Stimulated activated CD4-positive, alpha-beta T cell treated with anti-CD3 and anti-CD28 coated beads, TNF-alpha, amount 100 ng/mL, for 4 hours (primary cell): ENCODE results near the gene MXD1.
"Not testable (repeated sequence)": the region's sequence is repeated elsewhere in the genome, so short reads cannot be mapped to it uniquely, and the experiment has no call there.

Experiments
- DNase-seq, 3 experiments: peaks; one replicate each; pipeline ENCODE4 v3.0.0-alpha.2; 2020; ENCODE audit warnings: low read depth in 3 of 3

The MXD1 gene

DNA sequence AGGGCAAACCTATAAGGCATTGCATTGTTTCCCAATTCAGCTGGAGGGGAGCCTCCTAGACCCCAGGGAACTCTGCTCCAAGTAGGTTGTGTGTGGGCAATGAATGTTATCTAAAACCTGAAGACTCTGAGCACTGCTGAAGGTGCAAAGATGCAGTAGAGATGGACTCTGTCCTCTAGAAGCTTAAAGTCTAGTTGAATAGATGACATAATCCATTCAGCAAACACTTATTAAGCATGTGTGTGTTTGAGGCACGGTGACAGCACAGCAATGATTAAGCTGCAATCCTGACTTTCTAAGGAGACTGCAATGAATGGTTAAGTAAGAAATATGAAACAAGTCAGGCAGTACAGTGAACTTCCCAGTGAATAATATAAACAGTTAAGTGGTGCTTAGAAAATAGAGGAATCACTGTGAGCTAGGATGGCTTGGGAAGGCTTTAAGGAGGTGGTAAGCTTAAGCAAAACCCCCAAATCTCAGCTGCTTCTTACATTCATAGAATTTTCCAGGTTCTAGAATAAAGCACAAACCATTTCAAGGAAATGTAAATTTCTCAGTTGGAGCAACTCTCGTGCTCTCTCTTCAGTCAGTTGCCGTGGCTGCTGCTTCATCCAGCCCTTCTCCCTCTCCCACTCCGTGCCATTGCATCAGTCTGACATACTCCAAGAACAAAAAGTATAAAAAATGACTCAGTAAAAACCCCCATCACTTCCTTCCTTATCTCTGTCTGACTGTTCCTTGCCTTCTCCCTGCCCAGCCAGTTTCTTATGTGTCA is 19.1 kb downstream of the MXD1 start:
- no peak for DNase-seq

DNA sequence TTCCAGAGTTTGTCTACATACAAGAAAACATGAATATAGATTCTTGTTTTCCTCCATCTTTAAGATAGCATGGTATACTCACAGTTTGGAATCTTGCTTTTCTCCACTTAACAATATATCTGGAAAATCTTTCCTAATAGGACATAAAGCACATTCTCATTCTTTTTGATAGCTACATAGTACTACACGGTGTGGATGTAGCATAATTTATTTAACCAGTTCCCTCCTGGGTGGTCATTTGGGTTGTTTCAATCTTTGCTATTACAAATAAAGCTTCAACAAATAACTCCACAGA is 19.7 kb downstream of the MXD1 start:
- DNase-seq, result no peak

- no peak for DNase-seq
Measured at GRCh38 chr2:69935011-69935410, 20.1 kb downstream of the MXD1 start.

DNA sequence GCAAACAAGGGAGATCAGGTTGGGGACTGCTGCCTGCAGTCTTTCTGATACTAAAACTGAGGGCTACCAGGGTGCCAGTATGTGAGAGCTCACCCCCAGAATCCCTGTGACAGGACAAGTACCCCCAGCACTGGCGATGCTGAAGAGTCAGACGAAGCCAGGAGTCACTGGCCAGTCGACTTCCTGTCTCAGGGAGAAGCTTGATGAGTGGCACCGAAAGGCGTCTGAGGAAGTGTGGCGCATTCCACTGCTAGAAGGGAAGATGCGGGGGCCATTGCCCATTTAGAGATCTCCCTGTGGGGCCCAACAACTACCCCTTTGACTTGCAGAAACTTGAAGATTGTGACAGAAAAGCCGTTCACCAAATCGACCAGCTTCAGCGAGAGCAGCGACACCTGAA is 22.0 kb downstream of the MXD1 start:
- DNase-seq, result no peak

- no peak for DNase-seq
Measured at GRCh38 chr2:69937968-69938367, 23.1 kb downstream of the MXD1 start.

- DNase-seq, result no peak
Measured at GRCh38 chr2:69939722-69940121, 24.8 kb downstream of the MXD1 start.

- DNase-seq, result no peak
Measured at GRCh38 chr2:69940691-69941090, 25.8 kb downstream of the MXD1 start.

- DNase-seq, result no peak
Measured at GRCh38 chr2:69943000-69943842, 28.3 kb downstream of the MXD1 start.

GRCh38 chr2:69943843-69944525 is 29.1 kb downstream of the MXD1 start:
- no peak for DNase-seq

GRCh38 chr2:69944756-69945155 is 29.8 kb downstream of the MXD1 start:
- no peak for DNase-seq

- DNase-seq, result no peak
Measured at GRCh38 chr2:69945441-69945840, 30.5 kb downstream of the MXD1 start.

DNA sequence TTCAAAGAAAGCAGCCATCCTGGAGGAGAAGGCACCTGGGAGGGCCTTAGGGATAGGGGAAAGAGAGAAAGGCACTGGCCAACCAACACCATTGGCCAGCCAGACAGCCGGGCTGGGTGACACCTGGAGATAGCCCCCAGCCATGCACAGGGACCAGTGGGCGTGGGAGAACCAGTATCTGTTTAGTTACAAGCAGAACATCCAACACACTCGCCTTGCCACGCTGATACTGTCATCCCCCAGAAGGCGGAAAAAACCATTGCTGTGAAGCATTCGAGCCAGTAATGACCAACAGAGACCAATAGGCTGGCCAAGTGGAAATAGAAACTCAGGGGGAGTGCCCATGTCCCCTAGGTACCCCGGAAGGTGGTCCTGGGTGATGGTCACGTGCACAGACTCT is 31.0 kb downstream of the MXD1 start:
- no peak for DNase-seq

GRCh38 chr2:69946351-69947324 is 31.7 kb downstream of the MXD1 start:
- DNase-seq, result peak in 2 of 3 experiments; percentile 10 to 22

- DNase-seq, result no peak
Measured at GRCh38 chr2:69947325-69947931, 32.5 kb downstream of the MXD1 start.

- no peak for DNase-seq
Measured at GRCh38 chr2:69948032-69948962, 33.4 kb downstream of the MXD1 start.

DNA sequence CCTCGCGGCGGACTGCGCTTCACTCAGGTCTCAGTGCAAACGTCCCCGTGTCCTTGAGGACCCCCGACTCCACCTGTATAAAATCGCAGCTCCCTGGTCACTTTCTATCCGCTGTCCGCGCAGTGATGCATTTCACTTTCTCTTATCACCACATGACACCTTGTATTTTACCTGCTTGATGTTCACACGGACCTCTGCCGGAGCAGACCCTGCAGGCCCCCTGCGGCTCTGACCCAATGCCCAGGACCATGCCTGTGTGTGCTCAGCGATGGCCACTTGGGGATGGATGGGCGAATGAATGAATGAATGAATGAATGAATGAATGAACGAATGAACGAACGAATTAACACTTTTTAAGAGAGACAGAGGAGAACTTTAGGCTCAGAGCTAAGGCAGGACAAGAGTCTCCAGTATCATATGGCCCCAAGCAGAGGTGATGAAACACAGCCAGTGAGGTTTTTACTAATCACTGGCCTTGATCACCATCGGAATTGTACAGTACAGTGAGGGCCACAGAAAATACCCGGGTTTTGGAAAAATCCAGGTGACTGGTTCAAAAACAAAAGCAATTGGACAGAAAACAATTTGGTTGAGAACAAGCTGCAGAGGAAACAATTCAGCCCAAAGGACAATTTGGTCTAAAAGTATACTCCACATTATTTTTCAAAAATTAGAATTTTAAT is 34.2 kb downstream of the MXD1 start:
- no peak for DNase-seq

- DNase-seq, result no peak
Measured at GRCh38 chr2:69950241-69950640, 35.3 kb downstream of the MXD1 start.

- not testable (repeated sequence) for DNase-seq
Measured at GRCh38 chr2:69950671-69951070, 35.8 kb downstream of the MXD1 start.

DNA sequence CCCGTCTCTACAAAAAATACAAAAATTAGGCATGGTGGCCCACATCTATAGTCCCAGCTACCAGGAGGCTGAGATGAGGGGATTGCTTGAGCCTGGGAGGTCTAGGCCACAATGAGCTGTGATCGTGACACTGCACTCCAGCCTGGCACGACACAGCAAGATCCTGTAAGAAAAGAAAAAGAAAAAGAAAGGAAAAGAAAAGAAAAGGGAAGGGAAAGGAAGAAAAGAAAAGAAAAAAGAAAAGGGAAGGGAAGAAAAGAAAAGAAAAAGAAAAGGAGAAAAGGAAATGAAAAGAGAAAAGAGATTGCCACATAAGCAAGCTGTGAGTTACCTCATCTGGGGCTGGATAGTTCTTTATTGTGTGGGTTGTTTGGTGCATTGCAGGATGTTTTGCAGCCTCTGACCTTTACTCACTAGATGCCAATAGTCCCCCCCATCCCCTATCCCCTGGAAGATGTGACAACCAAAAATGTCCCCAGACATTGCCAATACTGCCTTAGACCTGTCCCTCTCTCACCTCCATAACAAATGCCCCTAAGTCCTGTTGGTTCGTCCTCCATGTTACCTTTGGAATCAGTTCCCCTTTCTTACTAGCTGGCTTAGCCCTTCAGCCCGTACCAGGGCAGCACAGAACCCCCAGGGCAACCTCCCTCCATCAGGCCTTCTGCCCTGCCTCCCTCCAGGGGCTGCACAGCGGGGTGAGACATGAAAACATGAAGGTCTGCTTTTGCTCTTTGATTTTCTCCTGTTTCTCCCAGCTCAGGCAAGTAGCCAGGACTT is 37.6 kb downstream of the MXD1 start:
- DNase-seq, result no peak
